Measurements from ENCODE around the gene DDA1. TPM values are rescaled to one million over a fixed set of nuclear protein-coding genes. Genes with fewer than 3 reads are reported as not detected.

Gene DDA1
- total and polyA plus RNA-seq, 10 of the 15 experiments (the other 5 are each of a cell fraction or from before 2014, with no cell fraction given) = 0.76 to 71.0 (median 39.4) TPM

GRCh38 chr19:17259934-17260333 lies 49.4 kb upstream of the DDA1 start:
- Histone ChIP-seq H2AFZ (ENCODE audit: control insufficient read depth, low read depth, low read length) (no peak overlapping the region), H3K9me3 (replicated peaks; ENCODE audit: control insufficient read depth, insufficient read depth, low read length) (no peaks in the 10 kb centered on the region; the same call in 2 of the 3 replicates), H3K79me2 (ENCODE audit: control insufficient read depth, insufficient read depth, low read length) (no peaks in the 10 kb centered on the region), H3K27me3 (replicated peaks in 1 of 2; ENCODE audit: control insufficient read depth in 2 of 2, insufficient read depth in 2 of 2, low read length in 1 of 2) (no peaks in the 10 kb centered on the region), H4K20me1 (ENCODE audit: control insufficient read depth, insufficient read depth) (no peaks in the 10 kb centered on the region), H3K9ac (ENCODE audit: control insufficient read depth, insufficient read depth, low read length) (no peak overlapping the region), H3K4me3 (no peak overlapping the region), H3K27ac (ENCODE audit: control insufficient read depth, insufficient read depth) (no peak overlapping the region), H3K4me1 (ENCODE audit: control insufficient read depth, insufficient read depth, low read length) (peaks cover 7% of the 10 kb centered on the region), H3K4me2 (ENCODE audit: control insufficient read depth, insufficient read depth) (no peak overlapping the region), H3K36me3 (ENCODE audit: control insufficient read depth in 2 of 2, insufficient read depth in 2 of 2, low read length in 1 of 2) (no peaks in the 10 kb centered on the region)
- CTCF ChIA-PET = interaction anchor here (0.6 to 10.5 kb wide), 18 partner anchors 11 to 257 kb away, joined by 3 to 120 read pairs (median 4); partner anchors contain the start of genes ANKLE1, MRPL34 and USE1
- RAD21 ChIA-PET (ENCODE audit: unreplicated experiment) = interaction anchor here (0.6 to 2.3 kb wide), 6 partner anchors 9 to 54 kb away, joined by 3 to 12 read pairs (median 3); partner anchors contain the start of gene ANKLE1
- SMC1A ChIA-PET (ENCODE audit: uncharacterized antibody, unreplicated experiment) = interaction anchor here (0.6 to 1.8 kb wide), 9 partner anchors 13 to 194 kb away, joined by 3 to 7 read pairs (median 4); partner anchors contain the start of genes ABHD8, ANKLE1 and USE1
- FAIRE-seq = no peak
- intact Hi-C loops (cut with micrococcal nuclease; ENCODE audit: unreplicated experiment) = loop anchor here (5.0 to 10.0 kb wide), 2 partner anchors 193 to 485 kb away; no protein-coding TSS in a partner anchor
- no peak for DNase-seq (ENCODE audit: low read depth, low spot score)
- no TSS peak for BruUV-seq (replicated peaks)
- POLR2A ChIA-PET = no interaction called here
- WGBS (ENCODE audit: insufficient coverage, insufficient replicate concordance, low lambda C conversion rate, missing lambda C conversion rate) = 37% methylated on average over 1 of the region's 1 CpG
- no peak for ATAC-seq
- in situ Hi-C loops (cut with MboI) = no loop called here
- TF ChIP-seq IKZF2 (IDR thresholded peaks at IDR 0.05) (no peak), ASH2L (IDR thresholded peaks at IDR 0.05; ENCODE audit: borderline replicate concordance, low read depth) (no peak)

- POLR2A ChIA-PET = interaction anchor here (0.6 kb wide), 1 partner anchor 48 kb away, joined by 3 read pairs; no protein-coding TSS in a partner anchor
- intact Hi-C loops (cut with micrococcal nuclease; ENCODE audit: unreplicated experiment) = loop anchor here (1.0 to 10.0 kb wide), 3 partner anchors 21 to 486 kb away; no protein-coding TSS in a partner anchor
- peak overlapping the region; percentile 77 for H2AFZ ChIP-seq (ENCODE audit: control insufficient read depth, low read depth, low read length)
- TF ChIP-seq NR2C2 (IDR thresholded peaks at IDR 0.05; ENCODE audit: borderline replicate concordance, control insufficient read depth, insufficient read length, low read depth) (no peak), SP1 (IDR thresholded peaks at IDR 0.05; ENCODE audit: low read depth, low read length) (peak; percentile 23), ZBED1 (IDR thresholded peaks at IDR 0.05; ENCODE audit: borderline replicate concordance) (no peak), PAX5 (IDR thresholded peaks at IDR 0.05; ENCODE audit: borderline replicate concordance, low read depth, low read length) (0 out of 2 replicates have a peak, but pooled peaks have one; percentile 28), PKNOX1 (IDR thresholded peaks at IDR 0.05) (peak; percentile 16; the same call in 1 of the 2 replicates), CTCF (IDR thresholded peaks at IDR 0.05 in 2 of 3, conservative IDR thresholded peaks at IDR 0.05 in 1 of 3; ENCODE audit: control insufficient read depth in 2 of 3, extremely low read depth in 1 of 3, insufficient read depth in 1 of 3, low read depth in 3 of 3, low read length in 3 of 3) (peak; percentile 90 to 99 (median 97)), YY1 (IDR thresholded peaks at IDR 0.05; ENCODE audit: low read depth, low read length) (peak; percentile 81), BACH1 (IDR thresholded peaks at IDR 0.05; ENCODE audit: borderline replicate concordance) (no peak), STAT1 (conservative IDR thresholded peaks at IDR 0.05) (no peak), ELK1 (IDR thresholded peaks at IDR 0.05; ENCODE audit: low read depth, low read length) (peak; percentile 32; the same call in 1 of the 2 replicates)
Observed at GRCh38 chr19:17260842-17261325, 48.5 kb upstream of the DDA1 start.

More at GRCh38 chr19:17260842-17261325, 48.5 kb upstream of the DDA1 start:
- H3K27ac ChIP-seq (ENCODE audit: control insufficient read depth, insufficient read depth) = no peak overlapping the region
- H3K4me2 ChIP-seq (ENCODE audit: control insufficient read depth, insufficient read depth) = no peak overlapping the region; the same call in 1 of the 2 replicates
- ATAC-seq (peak; percentile 100), DNase-seq (ENCODE audit: low read depth, low spot score) (no peak), FAIRE-seq (peak; percentile 96)
- in situ Hi-C loops (cut with MboI) = no loop called here
- 3% methylated on average over 15 of the region's 15 CpGs for WGBS (ENCODE audit: insufficient coverage, insufficient replicate concordance, low lambda C conversion rate, missing lambda C conversion rate)
- peaks cover 7% of the 10 kb centered on the region for H3K4me1 ChIP-seq (ENCODE audit: control insufficient read depth, insufficient read depth, low read length)
- no peaks in the 10 kb centered on the region for H3K79me2 ChIP-seq (ENCODE audit: control insufficient read depth, insufficient read depth, low read length)
- RAD21 ChIA-PET (ENCODE audit: unreplicated experiment) = interaction anchor here (0.7 to 2.3 kb wide), 7 partner anchors 10 to 192 kb away, joined by 3 to 12 read pairs (median 4); partner anchors contain the start of gene ANKLE1
- no peaks in the 10 kb centered on the region for H3K36me3 ChIP-seq (ENCODE audit: control insufficient read depth in 2 of 2, insufficient read depth in 2 of 2, low read length in 1 of 2)
- CTCF ChIA-PET = interaction anchor here (0.6 to 10.5 kb wide), 14 partner anchors 12 to 192 kb away, joined by 3 to 120 read pairs (median 4); partner anchors contain the start of genes ANKLE1, MRPL34 and USE1
- no peak overlapping the region for H3K9ac ChIP-seq (ENCODE audit: control insufficient read depth, insufficient read depth, low read length)
- H4K20me1 ChIP-seq (ENCODE audit: control insufficient read depth, insufficient read depth) = no peaks in the 10 kb centered on the region
- no peak overlapping the region for H3K4me3 ChIP-seq
- H3K27me3 ChIP-seq (replicated peaks in 1 of 2; ENCODE audit: control insufficient read depth in 2 of 2, insufficient read depth in 2 of 2, low read length in 1 of 2) = no peaks in the 10 kb centered on the region
- H3K9me3 ChIP-seq (replicated peaks; ENCODE audit: control insufficient read depth, insufficient read depth, low read length) = no peaks in the 10 kb centered on the region; the same call in 2 of the 3 replicates
- no TSS peak for BruUV-seq (replicated peaks)
- SMC1A ChIA-PET (ENCODE audit: uncharacterized antibody, unreplicated experiment) = interaction anchor here (0.6 to 1.9 kb wide), 8 partner anchors 14 to 195 kb away, joined by 3 to 7 read pairs (median 4); partner anchors contain the start of genes ABHD8, MRPL34 and USE1

Data from GM12878 (cell line).